ENCODE measurements around the gene CAMK1D. TPM values are rescaled to one million over a fixed set of nuclear protein-coding genes. Genes with fewer than 3 reads are reported as not detected.

The CAMK1D gene
- total RNA-seq, 2 donors from 2014 or later, result 4.8 to 14.5 TPM

GRCh38 chr10:12547301-12547771 lies 198.0 kb downstream of the CAMK1D start:
- H3K4me3 ChIP-seq, result no peak overlapping the region
- TF ChIP-seq POLR2AphosphoS5 (IDR thresholded peaks at IDR 0.05), result no peak
- TF ChIP-seq CTCF (IDR thresholded peaks at IDR 0.05), result no peak
- H3K4me1 ChIP-seq (replicated peaks), result no peaks in the 10 kb centered on the region
- 19% methylated on average over 6 of the region's 6 CpGs for WGBS
- no peaks in the 10 kb centered on the region for H3K36me3 ChIP-seq
- no peaks in the 10 kb centered on the region for H3K9me3 ChIP-seq
- no peak overlapping the region for H3K27ac ChIP-seq
- no peaks in the 10 kb centered on the region for H3K27me3 ChIP-seq (replicated peaks; ENCODE audit: insufficient read depth)
- DNase-seq (ENCODE audit: low spot score), result no peak
- intact Hi-C loops (cut with DNase I), result no loop called here

DNA sequence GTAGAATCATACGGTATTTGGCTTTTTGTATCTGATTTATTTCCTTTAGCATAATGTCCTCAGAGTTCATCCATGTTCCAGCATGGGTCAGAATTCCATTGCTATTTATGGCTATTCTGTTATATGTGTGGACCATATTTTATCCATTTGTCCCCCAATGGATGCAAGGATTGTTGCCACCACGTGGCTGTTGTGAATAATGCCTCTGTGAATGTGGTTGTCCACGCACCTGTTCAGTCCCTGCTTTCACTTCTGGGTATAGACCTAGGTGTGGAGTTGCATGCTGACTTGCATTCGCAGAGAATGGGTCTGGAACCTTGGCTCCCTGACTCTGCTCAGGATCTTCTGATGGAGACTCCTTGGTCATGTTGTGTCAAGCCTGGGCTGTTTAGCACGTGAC lies 199.9 kb downstream of the CAMK1D start:
- H3K27me3 ChIP-seq (replicated peaks; ENCODE audit: insufficient read depth), result no peaks in the 10 kb centered on the region
- H3K4me1 ChIP-seq (replicated peaks), result no peaks in the 10 kb centered on the region
- no peak overlapping the region for H3K4me3 ChIP-seq
- DNase-seq (ENCODE audit: low spot score), result no peak
- H3K27ac ChIP-seq, result no peak overlapping the region
- intact Hi-C loops (cut with DNase I), result no loop called here
- no peaks in the 10 kb centered on the region for H3K9me3 ChIP-seq
- TF ChIP-seq POLR2A (IDR thresholded peaks at IDR 0.05) (no peak), POLR2AphosphoS5 (IDR thresholded peaks at IDR 0.05) (no peak), CTCF (IDR thresholded peaks at IDR 0.05) (no peak)
- 85% methylated on average over 5 of the region's 5 CpGs for whole genome bisulfite sequencing
- H3K36me3 ChIP-seq, result no peaks in the 10 kb centered on the region

DNA sequence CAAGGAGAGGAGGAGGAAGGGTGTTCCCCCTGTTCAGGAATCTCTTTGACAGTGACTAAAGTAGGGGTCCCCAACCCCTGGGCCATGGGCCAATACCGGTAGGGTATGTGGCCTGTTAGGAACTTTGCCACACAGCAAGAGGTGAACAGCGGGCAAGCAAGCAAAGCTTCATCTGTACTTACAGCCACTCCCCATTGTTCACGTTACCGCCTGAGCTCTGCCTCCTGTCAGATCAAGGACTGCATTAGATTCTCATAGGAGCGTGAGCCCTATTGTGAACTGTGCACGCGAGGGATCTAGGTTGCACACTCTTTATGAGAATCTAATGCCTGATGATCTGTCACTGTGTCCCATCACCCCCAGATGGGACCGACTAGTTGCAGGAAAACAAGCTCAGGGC lies 201.6 kb downstream of the CAMK1D start:
- DNase-seq (ENCODE audit: low spot score), result no peak
- Histone ChIP-seq H3K36me3 (no peaks in the 10 kb centered on the region), H3K4me3 (no peak overlapping the region), H3K27me3 (replicated peaks; ENCODE audit: insufficient read depth) (no peaks in the 10 kb centered on the region), H3K9me3 (no peaks in the 10 kb centered on the region), H3K4me1 (replicated peaks) (no peaks in the 10 kb centered on the region), H3K27ac (no peak overlapping the region)
- intact Hi-C loops (cut with DNase I), result no loop called here
- TF ChIP-seq POLR2A (IDR thresholded peaks at IDR 0.05) (no peak), POLR2AphosphoS5 (IDR thresholded peaks at IDR 0.05) (no peak), CTCF (IDR thresholded peaks at IDR 0.05) (no peak)
- over 99% methylated on average over 8 of the region's 8 CpGs for WGBS

DNA sequence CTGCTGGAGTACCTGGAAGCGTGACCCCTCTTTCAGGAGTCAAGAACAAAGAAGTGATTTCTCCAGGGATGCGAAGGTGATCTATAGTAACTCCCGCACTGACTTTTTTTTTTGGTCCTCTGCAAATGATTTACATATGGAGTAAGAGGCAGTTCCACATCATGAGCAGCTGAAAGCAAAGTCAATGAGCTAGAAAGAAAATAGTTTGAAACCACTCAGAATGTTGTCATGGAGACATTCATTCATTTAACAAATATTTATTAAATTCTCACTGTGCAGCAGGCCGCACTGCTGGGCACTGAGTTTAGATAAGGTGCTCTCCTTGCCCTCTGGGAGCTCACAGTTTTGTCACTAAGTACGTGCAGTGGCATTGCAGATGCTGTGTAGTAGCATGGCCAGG lies 206.7 kb downstream of the CAMK1D start:
- Histone ChIP-seq H3K4me3 (no peak overlapping the region), H3K4me1 (replicated peaks) (no peaks in the 10 kb centered on the region), H3K36me3 (no peaks in the 10 kb centered on the region), H3K27ac (no peak overlapping the region), H3K27me3 (replicated peaks; ENCODE audit: insufficient read depth) (no peaks in the 10 kb centered on the region), H3K9me3 (no peaks in the 10 kb centered on the region)
- intact Hi-C loops (cut with DNase I), result no loop called here
- WGBS, result 95% methylated on average over 5 of the region's 5 CpGs
- TF ChIP-seq CTCF (IDR thresholded peaks at IDR 0.05), result no peak
- TF ChIP-seq POLR2AphosphoS5 (IDR thresholded peaks at IDR 0.05), result no peak
- no peak for TF ChIP-seq POLR2A (IDR thresholded peaks at IDR 0.05)
- DNase-seq (ENCODE audit: low spot score), result no peak

- no peak overlapping the region for H3K4me3 ChIP-seq
- TF ChIP-seq CTCF (IDR thresholded peaks at IDR 0.05), result no peak
- TF ChIP-seq POLR2A (IDR thresholded peaks at IDR 0.05), result no peak
- no peaks in the 10 kb centered on the region for H3K27me3 ChIP-seq (replicated peaks; ENCODE audit: insufficient read depth)
- intact Hi-C loops (cut with DNase I), result no loop called here
- DNase-seq (ENCODE audit: low spot score), result no peak
- H3K4me1 ChIP-seq (replicated peaks), result no peaks in the 10 kb centered on the region
- no peaks in the 10 kb centered on the region for H3K36me3 ChIP-seq
- H3K9me3 ChIP-seq, result no peaks in the 10 kb centered on the region
- WGBS, result 76% methylated on average over 11 of the region's 11 CpGs
- H3K27ac ChIP-seq, result no peak overlapping the region
Observed at GRCh38 chr10:12559578-12560178, 210.3 kb downstream of the CAMK1D start.
